ENCODE results near the gene SLC16A10. TPM values are rescaled to one million over a fixed set of nuclear protein-coding genes. Genes with fewer than 3 reads are reported as not detected.
"Not testable (repeated sequence)": the region's sequence is repeated elsewhere in the genome, so short reads cannot be mapped to it uniquely, and the experiment has no call there.

SLC16A10 gene
- total RNA-seq, 1 experiment from 2014 or later = 2.6 TPM

DNA sequence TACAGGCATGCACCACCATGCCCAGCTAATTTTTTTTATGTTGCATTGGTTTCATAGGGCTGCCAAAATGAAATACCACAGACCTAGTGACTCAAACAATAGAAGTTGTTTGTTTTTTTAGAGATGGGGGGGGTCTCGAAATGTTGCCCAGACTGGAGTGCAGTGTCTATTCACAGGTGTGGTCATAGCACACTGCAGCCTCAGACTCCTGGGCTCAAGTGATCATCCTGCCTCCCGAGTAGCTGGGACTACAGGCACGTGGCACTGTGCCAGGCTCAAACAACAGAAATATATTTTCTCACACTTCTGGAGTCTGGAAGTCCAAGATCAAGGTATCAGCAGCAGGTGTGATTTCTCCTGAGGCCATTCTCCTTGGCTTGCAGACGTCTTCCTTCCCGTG lies 6.6 kb upstream of the SLC16A10 start:
- DNase-seq (ENCODE audit: low spot score) = no peak

DNA sequence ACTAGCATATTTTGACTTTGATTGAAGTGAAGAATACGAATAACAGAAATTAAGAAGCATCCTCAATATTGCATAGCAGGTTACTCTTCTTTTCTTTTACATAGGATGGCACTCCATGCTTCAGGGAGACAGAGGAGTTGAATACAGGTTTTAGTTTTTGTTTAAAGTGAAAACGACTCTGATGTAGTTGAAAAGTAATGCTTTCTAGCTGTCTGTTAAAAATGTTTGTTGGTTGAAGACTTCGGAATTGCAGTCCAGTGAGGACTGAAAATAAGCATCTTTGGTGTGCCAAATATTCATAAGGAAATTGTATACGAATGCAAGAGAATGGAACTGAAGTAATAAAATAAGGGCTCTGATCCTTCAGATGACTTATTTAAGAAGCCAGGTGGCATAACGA lies 618 bp upstream of the SLC16A10 start:
- no peak for DNase-seq (ENCODE audit: low spot score)

DNA sequence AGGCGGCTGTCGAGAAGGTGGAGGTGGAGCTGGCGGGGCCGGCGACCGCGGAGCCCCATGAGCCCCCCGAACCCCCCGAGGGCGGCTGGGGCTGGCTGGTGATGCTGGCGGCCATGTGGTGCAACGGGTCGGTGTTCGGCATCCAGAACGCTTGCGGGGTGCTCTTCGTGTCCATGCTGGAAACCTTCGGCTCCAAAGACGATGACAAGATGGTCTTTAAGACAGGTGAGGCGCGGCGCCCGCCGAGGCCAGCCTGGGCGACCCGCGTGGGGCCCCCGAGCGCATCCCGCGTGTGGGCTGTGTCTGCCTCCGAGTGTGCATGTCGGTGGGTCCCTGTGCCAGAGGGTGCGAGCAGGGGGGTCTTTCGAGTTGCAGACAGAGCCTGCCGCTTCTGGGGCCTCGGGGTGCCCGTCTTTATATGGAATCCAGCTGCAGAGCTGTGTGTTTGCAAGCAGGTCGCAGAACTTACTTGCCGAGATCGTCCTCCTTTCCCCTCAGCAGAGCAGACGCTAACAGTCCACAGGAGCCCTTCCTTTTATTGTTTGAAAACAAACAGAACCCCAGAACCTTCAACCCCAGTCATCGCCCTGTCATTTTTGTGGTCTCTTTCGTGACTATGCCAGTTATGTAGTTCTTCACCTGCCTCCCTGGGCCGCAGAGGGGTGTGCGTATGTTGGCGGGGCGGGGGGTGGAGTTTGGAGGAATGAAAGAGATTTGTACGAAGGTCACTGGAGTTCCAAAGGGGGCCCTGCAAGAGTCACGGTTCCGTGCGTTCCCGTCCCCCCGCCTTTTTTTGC lies 766 bp downstream of the SLC16A10 start:
- no peak for DNase-seq (ENCODE audit: low spot score)

DNA sequence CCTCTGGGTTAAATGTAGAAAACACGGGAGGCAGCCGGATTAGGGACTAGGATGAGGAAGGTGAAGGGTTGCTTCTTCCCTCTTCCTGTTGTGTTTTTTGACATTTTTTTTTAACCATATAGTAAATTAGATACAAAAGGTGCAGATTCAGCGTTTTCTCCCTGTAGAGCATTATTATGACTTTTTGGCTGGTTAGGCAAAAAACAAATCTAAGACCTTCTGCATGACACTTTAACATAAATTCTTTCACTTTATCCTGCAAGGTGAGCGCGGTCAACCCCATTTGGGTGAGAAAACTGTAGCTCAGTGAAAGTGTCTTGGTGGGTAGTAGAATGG lies 1.3 kb downstream of the SLC16A10 start:
- DNase-seq (ENCODE audit: low spot score) = no peak

DNA sequence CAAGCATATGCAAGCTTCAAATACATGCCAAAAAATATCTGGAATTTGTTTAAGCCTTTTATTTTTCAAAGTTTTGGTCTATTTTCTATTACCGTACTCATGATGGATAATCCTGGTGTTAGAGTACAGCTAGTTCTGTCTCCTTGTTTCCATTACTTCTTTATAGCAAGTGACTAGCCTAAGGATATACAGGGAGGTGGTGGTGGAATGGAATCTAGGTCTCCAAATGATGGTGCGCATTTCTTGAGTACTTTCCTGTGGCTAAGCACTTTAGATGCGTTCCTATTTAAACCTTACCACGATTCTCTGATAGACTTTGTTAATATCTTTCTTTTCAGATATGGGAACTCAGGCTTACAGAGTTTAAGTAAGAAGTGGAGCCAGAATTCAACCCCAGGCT lies 3.5 kb downstream of the SLC16A10 start:
- no peak for DNase-seq (ENCODE audit: low spot score)

DNA sequence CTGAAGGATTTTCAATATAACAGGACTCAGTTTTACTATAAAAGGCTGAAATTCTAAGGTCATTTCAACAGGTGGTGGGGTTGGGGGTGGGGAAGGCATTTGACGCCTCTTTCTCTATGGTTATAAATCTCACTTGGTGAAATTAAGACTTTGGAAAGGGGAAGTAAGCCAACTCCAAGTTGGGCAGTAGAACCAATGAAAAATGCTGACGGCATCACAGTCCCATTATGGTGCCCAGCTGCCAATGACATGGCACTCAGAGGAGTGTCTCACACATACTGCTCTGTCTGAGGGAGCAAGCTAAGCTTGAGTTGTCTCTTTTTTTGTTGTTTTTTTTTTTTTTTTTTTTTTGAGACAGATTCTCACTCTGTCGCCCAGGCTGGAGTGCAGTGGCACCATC lies 4.7 kb downstream of the SLC16A10 start:
- no peak for DNase-seq (ENCODE audit: low spot score)

DNA sequence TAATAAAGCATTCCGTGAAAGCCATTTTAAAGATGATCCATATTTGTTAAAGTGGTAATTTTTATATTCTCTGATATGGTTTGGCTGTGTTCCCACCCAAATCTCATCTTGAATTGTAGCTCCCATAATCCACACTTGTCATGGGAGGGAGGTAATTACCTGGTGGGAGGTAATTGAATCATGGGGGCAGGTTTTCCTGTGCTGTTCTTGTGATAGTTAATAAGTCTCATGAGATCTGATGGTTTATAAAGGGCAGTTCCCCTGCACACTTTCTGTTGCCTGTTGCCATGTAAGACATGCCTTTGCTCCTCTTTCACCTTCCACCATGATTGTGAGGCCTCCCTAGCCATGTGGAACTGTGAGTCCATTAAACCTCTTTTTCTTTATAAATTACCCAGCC lies 8.2 kb downstream of the SLC16A10 start:
- not testable (repeated sequence) for DNase-seq (ENCODE audit: low spot score)

DNA sequence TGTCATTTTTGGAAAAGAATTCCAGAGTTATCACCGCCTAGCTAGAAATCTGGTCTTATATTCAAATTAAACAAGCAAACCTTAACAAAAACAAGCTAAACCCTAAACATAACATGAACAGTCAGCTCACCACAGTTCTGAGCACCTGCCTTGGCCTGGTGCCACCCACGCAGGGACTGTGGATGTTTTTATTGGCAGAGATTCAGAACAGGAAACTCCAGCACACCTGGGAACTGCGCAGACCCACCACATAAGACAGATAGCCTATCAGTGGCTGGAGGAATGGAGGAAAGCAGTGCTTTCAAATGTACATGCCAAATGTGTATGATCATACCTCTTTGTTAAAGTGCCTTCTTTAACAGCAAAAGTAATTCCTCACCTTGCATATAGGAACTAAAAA lies 8.9 kb downstream of the SLC16A10 start:
- no peak for DNase-seq (ENCODE audit: low spot score)

DNA sequence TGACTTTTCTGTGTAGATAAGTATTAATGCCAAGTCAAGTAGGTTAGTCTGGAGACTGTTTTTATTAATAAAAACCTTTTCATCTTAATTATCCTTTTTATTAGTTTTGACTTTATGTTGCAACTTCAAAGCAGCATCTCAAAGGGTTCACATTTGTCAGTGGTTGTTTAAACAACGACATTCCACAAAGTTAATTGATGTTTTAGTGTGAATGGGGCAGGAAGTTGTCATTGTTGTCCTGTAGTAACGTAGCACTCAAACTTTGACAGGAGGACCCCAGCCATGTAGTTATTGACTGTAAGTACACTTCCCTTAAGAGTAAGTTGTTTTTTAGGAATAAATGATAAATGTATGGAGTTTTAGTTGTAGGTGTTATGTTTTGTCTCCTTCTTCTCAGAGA lies 11.3 kb downstream of the SLC16A10 start:
- DNase-seq (ENCODE audit: low spot score) = no peak

DNA sequence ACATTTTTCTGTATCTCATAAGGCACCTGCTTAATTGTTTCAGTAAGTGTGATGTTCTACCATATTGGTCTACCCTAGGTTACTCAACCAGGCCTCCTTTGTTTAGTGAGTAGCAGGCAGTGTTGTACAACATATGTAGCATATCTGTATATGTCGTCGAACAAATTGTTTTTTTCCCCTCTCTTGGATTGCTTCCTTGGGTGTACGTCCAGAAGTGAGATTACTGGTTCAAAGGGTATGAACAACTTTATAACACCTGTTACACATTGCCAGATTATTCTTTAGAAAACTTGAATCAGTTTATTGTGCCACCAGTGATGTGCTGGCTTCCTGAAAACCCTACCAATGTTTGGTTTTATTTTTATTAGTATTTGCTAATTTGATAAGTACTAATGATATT lies 14.7 kb downstream of the SLC16A10 start:
- DNase-seq (ENCODE audit: low spot score) = no peak

DNA sequence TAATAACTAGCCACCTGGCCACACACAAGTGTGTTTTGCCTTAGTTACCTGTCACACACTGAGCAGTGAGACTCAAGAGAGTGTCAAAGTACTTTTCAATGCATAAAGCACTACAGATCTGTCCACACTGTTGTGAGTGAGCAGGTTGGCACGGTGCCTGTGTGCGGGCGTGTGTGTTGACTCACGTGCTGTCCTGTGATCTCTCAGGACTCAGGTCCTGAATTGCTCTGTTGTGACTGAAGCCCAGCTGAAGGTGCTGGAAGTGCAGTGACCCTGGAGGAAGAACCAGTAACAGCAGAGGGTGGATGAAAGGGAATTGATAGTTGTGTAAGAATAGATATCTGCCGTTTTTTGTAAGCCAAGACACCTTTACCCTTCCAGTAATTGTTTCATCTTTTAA lies 18.3 kb downstream of the SLC16A10 start:
- DNase-seq (ENCODE audit: low spot score) = peak; percentile 45

DNA sequence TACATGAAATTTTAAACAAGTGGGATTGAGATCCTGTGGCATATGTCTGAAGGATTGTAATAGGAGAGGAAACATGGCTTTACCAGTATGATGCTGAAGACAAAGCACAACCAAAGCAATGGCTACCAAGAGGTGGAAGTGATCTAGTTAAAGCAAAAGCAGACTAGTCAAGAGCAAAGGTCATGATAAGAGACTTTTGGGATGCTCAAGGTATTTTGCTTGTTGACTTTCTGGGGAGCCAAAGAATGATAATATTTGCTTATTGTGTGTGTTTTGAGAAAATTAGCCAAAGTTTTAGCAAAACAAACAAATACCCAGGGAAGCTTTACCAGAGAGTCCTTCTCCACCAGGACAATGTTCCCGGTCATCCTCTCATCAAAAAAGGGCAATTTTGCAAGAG lies 20.3 kb downstream of the SLC16A10 start:
- DNase-seq (ENCODE audit: low spot score) = no peak

DNA sequence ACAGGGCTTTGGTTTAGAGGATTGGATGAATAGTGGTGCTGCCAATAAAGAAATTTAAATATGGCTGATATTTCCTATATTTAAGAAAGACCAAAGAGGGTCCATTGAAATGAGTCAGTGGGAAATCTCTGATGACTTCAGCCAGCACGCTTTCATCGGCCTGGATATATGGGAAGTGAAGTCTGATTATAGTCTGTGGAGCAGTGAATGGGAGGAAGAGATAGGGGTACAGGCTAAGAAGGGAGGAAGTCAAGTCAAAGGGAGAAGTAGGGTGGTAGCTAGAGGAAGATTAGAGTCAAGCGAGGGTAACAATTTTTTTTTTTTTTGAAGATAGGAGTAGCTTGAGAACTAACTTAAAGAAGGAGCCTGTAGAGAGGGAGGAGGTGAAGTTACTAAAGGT lies 22.7 kb downstream of the SLC16A10 start:
- no peak for DNase-seq (ENCODE audit: low spot score)

DNA sequence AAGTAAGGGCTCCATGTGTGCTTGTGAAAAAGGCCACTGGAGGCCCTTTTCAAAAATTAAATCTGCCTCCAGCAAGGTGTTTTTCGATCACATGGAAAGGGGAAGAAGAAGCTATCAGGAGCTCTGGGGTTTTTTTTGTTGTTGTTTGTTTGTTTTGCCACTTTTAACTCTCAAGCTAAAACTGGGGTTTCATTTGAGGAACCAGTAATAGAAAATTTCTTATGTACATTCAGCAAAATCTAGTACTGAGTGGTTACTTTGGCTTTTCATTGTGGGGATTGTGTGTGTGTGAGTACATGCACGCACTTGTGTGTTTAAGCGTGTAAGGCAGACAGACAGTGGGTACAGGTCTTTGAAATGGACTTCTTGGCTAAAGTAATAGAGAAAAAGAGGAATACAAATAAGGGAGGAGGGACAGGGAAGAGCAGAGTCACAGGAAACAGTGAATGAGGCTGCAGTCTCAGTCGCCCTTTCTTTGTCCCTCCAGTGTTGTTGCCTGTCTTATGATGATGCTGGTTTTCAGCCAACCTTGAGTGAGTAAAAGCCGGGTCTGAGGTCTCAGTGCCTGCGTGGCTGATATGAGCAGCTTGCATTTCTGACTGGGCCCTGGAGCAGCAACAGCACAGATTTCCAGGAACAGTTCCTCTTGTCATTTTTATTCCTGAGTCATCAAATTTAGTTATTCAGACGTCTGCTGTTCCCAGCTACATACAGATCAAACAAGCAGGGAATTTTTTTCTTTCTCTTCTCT lies 26.2 kb downstream of the SLC16A10 start:
- peak; percentile 41 for DNase-seq (ENCODE audit: low spot score)

DNA sequence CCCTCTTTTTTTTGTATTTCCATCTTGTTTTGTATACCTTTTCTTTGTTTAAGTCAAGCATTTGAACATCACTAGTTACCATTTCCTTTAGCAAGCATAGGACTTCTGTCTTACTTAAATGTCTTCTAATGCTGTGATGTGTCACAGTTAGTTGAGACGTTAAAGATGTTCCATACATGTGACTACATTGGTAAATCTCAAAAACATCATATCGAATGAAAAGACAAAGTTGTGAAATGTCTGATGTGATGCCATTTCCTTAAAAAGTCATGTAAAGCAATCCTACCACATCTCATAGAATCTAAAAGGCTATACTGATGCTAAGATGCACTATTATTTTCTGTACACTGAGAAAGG lies 26.8 kb downstream of the SLC16A10 start:
- DNase-seq (ENCODE audit: low spot score) = no peak

DNA sequence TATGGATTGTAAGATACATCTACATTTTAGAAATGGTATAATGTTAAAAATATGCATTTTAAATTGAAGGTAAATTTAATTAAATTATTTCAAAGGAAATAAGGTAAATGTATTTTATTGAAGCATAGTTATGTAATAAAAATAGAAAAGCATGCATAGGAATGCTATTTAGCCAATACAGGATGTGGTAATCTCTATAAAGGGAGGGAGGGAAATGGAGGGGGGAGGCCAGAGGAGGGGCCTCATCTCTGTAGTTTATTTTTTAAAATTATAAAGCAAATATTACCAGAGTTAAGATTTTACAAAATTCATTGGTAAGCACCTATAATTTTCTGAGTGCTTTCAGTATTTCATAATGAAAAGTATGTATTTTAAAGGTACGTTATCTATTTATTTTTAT lies 27.2 kb downstream of the SLC16A10 start:
- DNase-seq (ENCODE audit: low spot score) = no peak

DNA sequence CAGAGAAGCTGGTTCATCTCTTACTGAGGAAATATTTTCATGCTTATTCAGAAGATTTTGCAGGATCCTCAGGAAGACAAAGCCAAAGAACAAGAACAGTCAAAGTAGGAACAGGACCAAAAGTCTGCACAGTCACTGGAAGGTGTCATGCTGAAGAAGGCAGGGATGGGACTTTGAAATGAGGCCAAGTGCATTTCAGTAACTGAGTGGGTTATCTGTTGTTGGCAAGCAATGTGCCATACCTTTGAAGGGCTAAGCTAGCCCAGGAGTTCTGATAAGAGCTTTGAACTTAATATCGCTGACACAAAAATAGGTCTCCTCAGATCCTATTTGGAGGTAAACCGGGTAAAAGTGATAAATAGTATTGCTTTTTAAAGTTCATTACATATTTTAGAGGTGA lies 31.5 kb downstream of the SLC16A10 start:
- no peak for DNase-seq (ENCODE audit: low spot score)

DNA sequence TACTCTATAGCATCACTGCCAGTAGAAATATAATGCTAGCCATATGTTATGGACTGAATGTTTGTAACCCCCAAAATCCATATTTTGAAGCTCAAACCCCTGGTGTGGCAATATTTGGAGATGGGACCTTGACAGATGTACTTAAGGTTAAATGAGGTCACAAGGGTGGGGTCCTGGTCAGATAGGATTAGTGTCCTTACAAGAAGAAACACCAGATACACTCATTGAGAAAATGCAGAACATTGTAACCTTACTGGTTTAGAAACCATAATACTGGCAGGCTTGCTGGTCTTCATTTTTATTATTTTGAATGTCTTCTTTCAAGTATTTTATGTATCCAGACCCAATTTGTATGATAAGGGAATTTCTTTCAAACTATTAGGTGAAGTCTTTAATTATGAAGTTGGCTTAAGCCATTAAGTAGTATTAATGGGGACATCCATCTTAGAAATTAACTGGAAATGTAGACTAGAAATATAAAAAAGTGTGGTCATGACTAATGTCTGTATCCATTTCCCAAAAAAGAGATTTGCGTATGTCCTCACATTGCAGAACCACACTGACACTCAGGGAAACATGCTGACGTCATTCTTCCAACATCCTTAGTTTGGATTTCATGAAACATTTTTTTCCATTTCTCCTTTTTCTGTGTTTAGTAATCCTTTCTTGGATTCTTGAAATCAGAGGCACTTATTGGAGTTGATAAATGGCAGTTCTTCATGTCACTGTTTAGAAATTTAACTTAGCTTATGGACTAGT lies 32.4 kb downstream of the SLC16A10 start:
- no peak for DNase-seq (ENCODE audit: low spot score)

DNA sequence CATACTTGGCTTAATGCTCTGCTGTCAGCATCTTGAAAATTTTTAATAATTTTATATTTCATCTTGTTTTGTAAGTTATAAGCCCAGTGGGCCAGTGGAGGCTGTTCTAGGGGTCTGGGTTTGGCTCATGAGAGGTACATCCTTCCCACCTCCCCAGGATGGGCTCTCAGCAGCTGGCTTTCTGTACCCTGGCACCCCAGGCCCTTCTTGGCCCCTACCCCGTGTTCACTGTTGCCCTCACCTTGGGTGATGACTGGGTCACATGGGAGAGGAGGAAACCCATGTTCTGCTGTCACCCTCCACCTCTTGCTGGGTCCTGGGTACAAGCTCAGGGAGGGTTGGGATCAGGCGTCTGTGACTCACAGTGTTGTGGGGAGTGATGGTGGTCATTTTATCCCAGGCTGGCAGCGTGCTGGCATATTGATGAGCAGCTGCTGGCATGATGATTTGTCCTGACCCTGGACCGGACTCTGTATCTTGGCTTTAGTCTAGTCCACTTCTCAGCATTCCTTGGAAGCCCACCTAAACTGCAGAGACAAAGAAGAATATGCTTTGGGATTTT lies 34.6 kb downstream of the SLC16A10 start:
- DNase-seq (ENCODE audit: low spot score) = no peak

DNA sequence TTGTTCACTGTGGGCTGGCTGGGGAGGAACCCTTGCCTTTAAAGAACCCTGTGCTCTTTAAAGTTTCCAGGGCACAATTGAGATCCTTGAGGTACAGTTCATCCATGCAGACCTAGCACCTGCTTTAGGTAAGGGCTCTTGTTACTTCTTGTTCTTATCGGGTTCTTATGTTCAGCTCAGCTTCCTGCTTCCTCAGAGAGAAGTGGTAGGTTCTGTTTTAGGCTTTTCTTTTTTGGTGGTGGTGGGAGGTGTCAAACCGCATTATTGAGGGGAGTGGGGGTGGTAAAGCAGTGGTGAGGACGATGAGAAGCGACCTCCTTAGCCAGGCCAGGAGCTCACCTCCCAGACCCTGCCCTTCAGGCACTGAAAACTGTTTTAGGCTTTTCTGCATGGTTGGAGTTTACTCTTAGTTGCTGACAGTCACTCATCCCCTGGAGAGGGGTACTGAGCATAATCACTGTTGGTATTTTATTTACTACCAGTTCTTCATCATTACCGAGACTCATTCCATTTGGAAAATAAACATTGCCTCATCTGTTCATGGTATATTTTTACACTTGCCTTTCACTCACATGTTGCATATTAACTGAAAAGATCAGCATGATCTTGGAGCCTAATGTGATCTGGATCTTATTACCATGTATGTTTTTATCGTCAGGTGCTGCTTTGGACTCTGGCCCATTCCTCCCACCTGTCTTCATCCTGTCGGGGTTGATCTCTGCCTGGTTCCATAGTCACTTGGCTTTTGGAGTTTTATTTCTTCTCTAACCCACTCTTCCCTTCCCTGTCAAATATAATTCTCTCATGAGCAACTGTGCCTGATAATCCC lies 35.4 kb downstream of the SLC16A10 start:
- no peak for DNase-seq (ENCODE audit: low spot score)

DNA sequence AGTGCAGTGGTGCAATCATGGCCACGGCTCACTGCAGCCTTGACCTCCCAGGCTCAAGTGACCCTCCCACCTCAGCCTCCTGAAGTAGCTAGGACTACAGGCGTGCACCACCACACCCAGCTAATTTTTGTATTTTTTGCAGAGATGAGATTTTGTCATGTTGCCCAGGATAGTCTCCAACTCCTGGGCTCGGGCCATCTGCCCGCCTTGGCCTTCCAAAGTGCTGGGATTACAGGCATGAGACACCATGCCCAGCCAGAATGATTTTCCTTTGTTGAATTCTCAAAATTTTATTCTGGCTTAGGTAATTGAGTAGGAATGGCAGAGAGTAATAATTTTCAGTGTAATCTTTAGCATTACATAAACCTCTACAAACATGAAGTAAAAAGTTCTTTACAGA lies 37.1 kb downstream of the SLC16A10 start:
- no peak for DNase-seq (ENCODE audit: low spot score)

DNA sequence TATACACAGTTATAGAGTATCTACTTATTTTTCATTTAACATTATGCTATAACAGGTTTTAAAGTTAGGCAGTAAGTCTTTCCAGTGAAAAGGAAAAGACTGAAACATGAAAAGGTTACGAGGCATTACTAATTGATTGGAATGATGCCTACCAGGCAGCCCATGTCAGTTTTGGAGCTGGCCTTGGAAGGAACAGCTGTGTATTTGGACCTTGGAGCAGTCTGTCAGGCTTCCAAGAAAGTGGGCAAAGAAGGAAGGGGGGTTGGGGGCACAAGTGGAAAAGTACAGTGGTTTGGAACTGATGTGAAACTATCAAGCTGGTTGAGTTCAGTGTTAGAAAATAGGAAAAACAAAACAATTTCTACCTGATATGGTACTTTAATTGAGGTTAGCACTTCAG lies 41.7 kb downstream of the SLC16A10 start:
- no peak for DNase-seq (ENCODE audit: low spot score)

All from A172 (cell line).